HepG2 (cell line): Measurements from ENCODE around the gene RIMOC1. TPM values are rescaled to one million over a fixed set of nuclear protein-coding genes. Genes with fewer than 3 reads are reported as not detected.

Experiments used
- CBFB ChIP-seq: sonication (generic); formaldehyde crosslinking; IDR thresholded peaks from 2 replicates; pipeline ENCODE4 v1.4.0; 2020; ENCODE audit warnings: missing genetic modification reagents
- ERF ChIP-seq: IDR thresholded peaks from 2 replicates; pipeline ENCODE4 v1.6.1; 2018; ENCODE audit warnings: missing biosample characterization, missing genetic modification reagents
- FOSL1 ChIP-seq: sonication (generic); formaldehyde crosslinking; IDR thresholded peaks from 2 replicates; pipeline ENCODE4 v1.9.0; 2021; ENCODE audit warnings: missing genetic modification reagents, borderline replicate concordance
- RAD21 ChIP-seq: fragments of 450-650 bp; formaldehyde crosslinking; IDR thresholded peaks from 2 replicates; pipeline ENCODE4 v1.5.0; 2020; ENCODE audit warnings: mild to moderate bottlenecking
- SALL2 ChIP-seq: sonication (generic); formaldehyde crosslinking; IDR thresholded peaks from 2 replicates; pipeline ENCODE4 v1.8.1; 2023; ENCODE audit warnings: mild to moderate bottlenecking, missing genetic modification reagents, inconsistent platforms
- STAG1 ChIP-seq: sonication (generic); formaldehyde crosslinking; IDR thresholded peaks from 2 replicates; pipeline ENCODE4 v1.4.0; 2020; ENCODE audit warnings: missing genetic modification reagents
- ZKSCAN5 ChIP-seq: sonication (generic); formaldehyde crosslinking; IDR thresholded peaks from 2 replicates; pipeline ENCODE4 v1.5.1; 2020; ENCODE audit warnings: mild to moderate bottlenecking, missing genetic modification reagents
- ZNF484 ChIP-seq: sonication (generic); formaldehyde crosslinking; IDR thresholded peaks from 2 replicates; pipeline ENCODE4 v1.5.1; 2020; ENCODE audit warnings: mild to moderate bottlenecking, low read depth, missing genetic modification reagents, borderline replicate concordance
- ZNF724P ChIP-seq: sonication (generic); formaldehyde crosslinking; IDR thresholded peaks from 2 replicates; pipeline ENCODE4 v1.8.0; 2022; ENCODE audit warnings: missing genetic modification reagents, borderline replicate concordance
- ZSCAN25 ChIP-seq: sonication (generic); formaldehyde crosslinking; IDR thresholded peaks from 2 replicates; pipeline ENCODE4 v1.8.0; 2022; ENCODE audit warnings: mild to moderate bottlenecking, missing genetic modification reagents
- polyA plus RNA-seq, 8 experiments: library from polyadenylated mRNA; depleted of rRNA in 3 of 8; stranded (reverse) in 7 of 8; unstranded in 1 of 8; fragments of >200 nt; fragmentation: Illumina TruSeq in 4 of 8; extraction: Trizol in 4 of 8; gene quantifications; 2 replicates each; pipeline versions ENCODE4 v1.2.1 to v1.2.3, GENCODE V29; 2011 to 2016; ENCODE audit warnings: low read depth in 4 of 8, missing spikeins in 1 of 8, mixed read lengths in 1 of 8; ENCODE audit not compliant: insufficient read depth in 1 of 8
- total RNA-seq, 5 experiments: library from RNA; depleted of rRNA; stranded (reverse); fragments of >200 nt; fragmentation: Illumina TruSeq; extraction: Trizol; gene quantifications; 2 replicates each; pipeline ENCODE4 v1.2.3, GENCODE V29; 2016; ENCODE audit warnings: low read depth in 1 of 5
- TF ChIP-seq, protein P1 (sequence below): IDR thresholded peaks from 2 replicates; pipeline ENCODE4 v1.6.1; 2016; ENCODE audit warnings: low read depth, control low read depth
- TF ChIP-seq, protein P2 (sequence below): sonication (generic); formaldehyde crosslinking; IDR thresholded peaks from 2 replicates; pipeline ENCODE4 v1.9.0; 2022; ENCODE audit warnings: low read depth, missing genetic modification reagents
- TF ChIP-seq, protein P3 (sequence below): fragments of 450-650 bp; IDR thresholded peaks from 2 replicates; pipeline ENCODE4 v1.6.1; 2017; ENCODE audit warnings: mild to moderate bottlenecking
- TF ChIP-seq, protein P4 (sequence below): sonication (generic); formaldehyde crosslinking; IDR thresholded peaks from 2 replicates; pipeline ENCODE4 v1.8.0; 2022; ENCODE audit warnings: mild to moderate bottlenecking, missing genetic modification reagents, borderline replicate concordance

The RIMOC1 gene
- total and polyA plus RNA-seq, 2 of the 13 experiments (the other 11 are each of a cell fraction or from before 2014, with no cell fraction given): 16.3 to 16.9 TPM

DNA sequence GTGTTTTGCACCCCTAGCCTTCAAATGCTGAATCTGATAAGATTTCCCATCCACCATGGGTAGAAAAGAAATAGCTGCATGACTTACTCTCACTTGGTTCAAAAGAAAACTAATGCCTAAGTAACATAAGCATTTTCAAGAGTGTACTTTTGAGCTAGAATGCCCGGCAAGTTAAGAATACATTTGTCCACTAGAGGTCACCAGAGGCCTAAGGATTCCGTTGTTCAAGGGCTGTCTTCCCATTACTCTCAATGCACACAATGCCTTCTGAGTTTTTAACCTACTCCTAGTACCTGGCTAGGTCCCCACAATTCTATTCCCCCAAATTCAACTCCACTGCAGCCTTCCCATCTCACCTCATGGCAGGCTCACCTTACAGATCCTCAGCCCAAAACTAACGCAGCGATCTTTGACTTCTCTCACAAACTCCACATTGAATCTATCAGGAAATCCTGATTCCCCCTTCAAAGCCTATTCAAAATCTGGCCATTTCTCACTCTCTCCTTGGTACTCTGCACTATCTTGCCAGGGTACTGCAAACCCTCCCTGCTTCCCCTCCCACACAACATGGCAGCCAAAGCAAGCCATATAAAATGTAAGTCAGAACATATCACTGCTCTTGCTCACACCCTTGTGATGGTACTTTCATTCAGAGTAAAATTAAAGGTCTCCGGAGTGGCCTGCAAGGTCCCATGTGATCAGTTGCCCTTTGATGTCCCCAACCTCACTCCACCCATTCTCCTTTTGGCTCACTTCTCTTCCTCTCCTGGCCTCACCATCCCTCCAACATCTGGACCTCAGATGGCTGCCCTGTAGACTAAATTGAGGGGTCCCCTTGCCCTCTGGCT, 47.3 kb upstream of the RIMOC1 start (continued):
- TF ChIP-seq, protein P1, sequence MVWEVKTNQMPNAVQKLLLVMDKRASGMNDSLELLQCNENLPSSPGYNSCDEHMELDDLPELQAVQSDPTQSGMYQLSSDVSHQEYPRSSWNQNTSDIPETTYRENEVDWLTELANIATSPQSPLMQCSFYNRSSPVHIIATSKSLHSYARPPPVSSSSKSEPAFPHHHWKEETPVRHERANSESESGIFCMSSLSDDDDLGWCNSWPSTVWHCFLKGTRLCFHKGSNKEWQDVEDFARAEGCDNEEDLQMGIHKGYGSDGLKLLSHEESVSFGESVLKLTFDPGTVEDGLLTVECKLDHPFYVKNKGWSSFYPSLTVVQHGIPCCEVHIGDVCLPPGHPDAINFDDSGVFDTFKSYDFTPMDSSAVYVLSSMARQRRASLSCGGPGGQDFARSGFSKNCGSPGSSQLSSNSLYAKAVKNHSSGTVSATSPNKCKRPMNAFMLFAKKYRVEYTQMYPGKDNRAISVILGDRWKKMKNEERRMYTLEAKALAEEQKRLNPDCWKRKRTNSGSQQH (CRISPR knock-in tag): no peak
- no peak for TF ChIP-seq ZSCAN25 (CRISPR knock-in tag)
- TF ChIP-seq CBFB (CRISPR knock-in tag): no peak
- TF ChIP-seq ERF (CRISPR knock-in tag): peak; percentile 18; the same call in 1 of the 2 replicates
- TF ChIP-seq, protein P2, sequence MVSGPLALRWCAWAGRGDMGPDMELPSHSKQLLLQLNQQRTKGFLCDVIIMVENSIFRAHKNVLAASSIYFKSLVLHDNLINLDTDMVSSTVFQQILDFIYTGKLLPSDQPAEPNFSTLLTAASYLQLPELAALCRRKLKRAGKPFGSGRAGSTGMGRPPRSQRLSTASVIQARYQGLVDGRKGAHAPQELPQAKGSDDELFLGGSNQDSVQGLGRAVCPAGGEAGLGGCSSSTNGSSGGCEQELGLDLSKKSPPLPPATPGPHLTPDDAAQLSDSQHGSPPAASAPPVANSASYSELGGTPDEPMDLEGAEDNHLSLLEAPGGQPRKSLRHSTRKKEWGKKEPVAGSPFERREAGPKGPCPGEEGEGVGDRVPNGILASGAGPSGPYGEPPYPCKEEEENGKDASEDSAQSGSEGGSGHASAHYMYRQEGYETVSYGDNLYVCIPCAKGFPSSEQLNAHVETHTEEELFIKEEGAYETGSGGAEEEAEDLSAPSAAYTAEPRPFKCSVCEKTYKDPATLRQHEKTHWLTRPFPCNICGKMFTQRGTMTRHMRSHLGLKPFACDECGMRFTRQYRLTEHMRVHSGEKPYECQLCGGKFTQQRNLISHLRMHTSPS (CRISPR knock-in tag): no peak
- TF ChIP-seq ZNF484 (CRISPR knock-in tag): no peak
- TF ChIP-seq, protein P3, sequence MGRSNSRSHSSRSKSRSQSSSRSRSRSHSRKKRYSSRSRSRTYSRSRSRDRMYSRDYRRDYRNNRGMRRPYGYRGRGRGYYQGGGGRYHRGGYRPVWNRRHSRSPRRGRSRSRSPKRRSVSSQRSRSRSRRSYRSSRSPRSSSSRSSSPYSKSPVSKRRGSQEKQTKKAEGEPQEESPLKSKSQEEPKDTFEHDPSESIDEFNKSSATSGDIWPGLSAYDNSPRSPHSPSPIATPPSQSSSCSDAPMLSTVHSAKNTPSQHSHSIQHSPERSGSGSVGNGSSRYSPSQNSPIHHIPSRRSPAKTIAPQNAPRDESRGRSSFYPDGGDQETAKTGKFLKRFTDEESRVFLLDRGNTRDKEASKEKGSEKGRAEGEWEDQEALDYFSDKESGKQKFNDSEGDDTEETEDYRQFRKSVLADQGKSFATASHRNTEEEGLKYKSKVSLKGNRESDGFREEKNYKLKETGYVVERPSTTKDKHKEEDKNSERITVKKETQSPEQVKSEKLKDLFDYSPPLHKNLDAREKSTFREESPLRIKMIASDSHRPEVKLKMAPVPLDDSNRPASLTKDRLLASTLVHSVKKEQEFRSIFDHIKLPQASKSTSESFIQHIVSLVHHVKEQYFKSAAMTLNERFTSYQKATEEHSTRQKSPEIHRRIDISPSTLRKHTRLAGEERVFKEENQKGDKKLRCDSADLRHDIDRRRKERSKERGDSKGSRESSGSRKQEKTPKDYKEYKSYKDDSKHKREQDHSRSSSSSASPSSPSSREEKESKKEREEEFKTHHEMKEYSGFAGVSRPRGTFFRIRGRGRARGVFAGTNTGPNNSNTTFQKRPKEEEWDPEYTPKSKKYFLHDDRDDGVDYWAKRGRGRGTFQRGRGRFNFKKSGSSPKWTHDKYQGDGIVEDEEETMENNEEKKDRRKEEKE: no peak
- no peak for TF ChIP-seq ZNF724P (CRISPR knock-in tag)
- TF ChIP-seq, protein P4, sequence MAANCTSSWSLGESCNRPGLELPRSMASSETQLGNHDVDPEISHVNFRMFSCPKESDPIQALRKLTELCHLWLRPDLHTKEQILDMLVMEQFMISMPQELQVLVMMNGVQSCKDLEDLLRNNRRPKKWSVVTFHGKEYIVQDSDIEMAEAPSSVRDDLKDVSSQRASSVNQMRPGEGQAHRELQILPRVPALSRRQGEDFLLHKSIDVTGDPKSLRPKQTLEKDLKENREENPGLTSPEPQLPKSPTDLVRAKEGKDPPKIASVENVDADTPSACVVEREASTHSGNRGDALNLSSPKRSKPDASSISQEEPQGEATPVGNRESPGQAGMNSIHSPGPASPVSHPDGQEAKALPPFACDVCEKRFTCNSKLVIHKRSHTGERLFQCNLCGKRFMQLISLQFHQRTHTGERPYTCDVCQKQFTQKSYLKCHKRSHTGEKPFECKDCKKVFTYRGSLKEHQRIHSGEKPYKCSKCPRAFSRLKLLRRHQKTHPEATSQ (CRISPR knock-in tag): no peak
- TF ChIP-seq RAD21: peak; percentile 68
- no peak for TF ChIP-seq SALL2 (CRISPR knock-in tag)
- TF ChIP-seq STAG1 (CRISPR knock-in tag): peak; percentile 93
- no peak for TF ChIP-seq FOSL1 (CRISPR knock-in tag)
- TF ChIP-seq ZKSCAN5 (CRISPR knock-in tag): no peak
